GM18502 (cell line): ENCODE results near the gene GZF1.
"Not testable (repeated sequence)": the region's sequence is repeated elsewhere in the genome, so short reads cannot be mapped to it uniquely, and the experiment has no call there.

ENCODE experiments used
- ATAC-seq: cut with Tn5 transposase; IDR thresholded peaks from one replicate; pipeline ENCODE4 v1.9.1; 2021; ENCODE audit warnings: mild to moderate bottlenecking; ENCODE audit not compliant: unreplicated experiment, poor library complexity

GZF1 gene

GRCh38 chr20:23344336-23344735 lies 17.6 kb upstream of the GZF1 start:
- ATAC-seq, result no peak

- no peak for ATAC-seq
These were observed 16.0 kb upstream of the GZF1 start for GRCh38 chr20:23346002-23346401.

GRCh38 chr20:23347791-23348190 lies 14.2 kb upstream of the GZF1 start:
- ATAC-seq, result no peak

GRCh38 chr20:23348510-23348909 lies 13.5 kb upstream of the GZF1 start:
- not testable (repeated sequence) for ATAC-seq

- peak; percentile 48 for ATAC-seq
These were observed 12.4 kb upstream of the GZF1 start for GRCh38 chr20:23349338-23350195.

GRCh38 chr20:23350196-23350903 lies 11.6 kb upstream of the GZF1 start, which contains the start of gene NXT1:
NXT1 (plus strand) TSS chr20:23350791; CDS start chr20:23354042, 3,251 bp downstream.
- ATAC-seq, result peak; percentile 84

- ATAC-seq, result peak; percentile 31
These were observed 10.8 kb upstream of the GZF1 start for GRCh38 chr20:23350904-23351838.

GRCh38 chr20:23356203-23356602 lies 5.8 kb upstream of the GZF1 start:
- no peak for ATAC-seq

GRCh38 chr20:23357767-23358562 lies 4.0 kb upstream of the GZF1 start:
- ATAC-seq, result peak; percentile 80

GRCh38 chr20:23358563-23358906 lies 3.4 kb upstream of the GZF1 start:
- ATAC-seq, result no peak

- ATAC-seq, result no peak
These were observed 2.9 kb upstream of the GZF1 start for GRCh38 chr20:23358923-23359593.

- ATAC-seq, result no peak
These were observed 1.5 kb upstream of the GZF1 start for GRCh38 chr20:23360531-23360930.

- ATAC-seq, result no peak
These were observed 885 bp upstream of the GZF1 start for GRCh38 chr20:23361119-23361475.

- peak; percentile 29 for ATAC-seq
These were observed 642 bp downstream of the GZF1 start for GRCh38 chr20:23362392-23363256.

- ATAC-seq, result no peak
These were observed 1.3 kb downstream of the GZF1 start for GRCh38 chr20:23363257-23363649.

GRCh38 chr20:23365390-23366165 lies 3.6 kb downstream of the GZF1 start:
- no peak for ATAC-seq

- ATAC-seq, result no peak
These were observed 4.4 kb downstream of the GZF1 start for GRCh38 chr20:23366384-23366783.

- no peak for ATAC-seq
These were observed 5.8 kb downstream of the GZF1 start for GRCh38 chr20:23367770-23368169.
